ENCODE data around the gene SHROOM3.

The SHROOM3 gene

DNA sequence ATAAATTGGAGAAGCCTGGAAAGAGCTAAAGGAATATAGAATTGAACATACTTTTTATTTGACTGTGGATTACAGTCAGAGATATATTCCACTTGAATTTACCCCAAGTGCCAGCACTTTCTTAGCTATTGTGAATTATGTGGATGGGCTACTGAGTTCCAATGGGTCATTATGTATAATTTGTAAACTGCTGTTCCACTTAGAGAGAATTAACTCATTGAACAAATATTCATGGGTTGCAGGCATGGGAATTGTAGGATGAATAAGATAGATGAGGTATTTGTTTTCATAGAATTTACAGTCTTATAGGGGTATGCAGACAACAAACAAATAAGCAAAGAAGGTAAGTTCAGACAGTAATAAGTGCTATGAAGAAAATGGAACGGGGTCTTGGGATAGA, 195.7 kb downstream of the SHROOM3 start:
- no peak for DNase-seq

DNA sequence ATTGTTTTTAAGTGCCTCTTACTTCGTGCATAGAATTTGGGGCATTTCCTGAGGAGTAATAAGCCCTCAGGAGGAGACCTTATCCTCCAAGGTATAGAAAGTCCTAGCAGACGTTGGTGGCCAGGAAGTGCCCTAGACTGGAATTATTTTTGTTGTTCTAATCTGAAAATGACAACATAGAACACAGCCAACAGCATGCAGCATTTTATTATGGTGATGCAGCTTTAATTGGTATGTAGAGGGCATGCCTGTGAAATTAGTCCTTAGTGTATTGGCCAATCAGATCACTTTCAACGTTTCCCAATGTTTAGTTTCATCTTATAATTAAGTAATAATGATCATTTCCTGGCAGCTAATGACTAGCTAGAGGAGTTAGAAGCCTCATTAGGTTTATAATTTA, 199.2 kb downstream of the SHROOM3 start:
- no peak for DNase-seq

DNA sequence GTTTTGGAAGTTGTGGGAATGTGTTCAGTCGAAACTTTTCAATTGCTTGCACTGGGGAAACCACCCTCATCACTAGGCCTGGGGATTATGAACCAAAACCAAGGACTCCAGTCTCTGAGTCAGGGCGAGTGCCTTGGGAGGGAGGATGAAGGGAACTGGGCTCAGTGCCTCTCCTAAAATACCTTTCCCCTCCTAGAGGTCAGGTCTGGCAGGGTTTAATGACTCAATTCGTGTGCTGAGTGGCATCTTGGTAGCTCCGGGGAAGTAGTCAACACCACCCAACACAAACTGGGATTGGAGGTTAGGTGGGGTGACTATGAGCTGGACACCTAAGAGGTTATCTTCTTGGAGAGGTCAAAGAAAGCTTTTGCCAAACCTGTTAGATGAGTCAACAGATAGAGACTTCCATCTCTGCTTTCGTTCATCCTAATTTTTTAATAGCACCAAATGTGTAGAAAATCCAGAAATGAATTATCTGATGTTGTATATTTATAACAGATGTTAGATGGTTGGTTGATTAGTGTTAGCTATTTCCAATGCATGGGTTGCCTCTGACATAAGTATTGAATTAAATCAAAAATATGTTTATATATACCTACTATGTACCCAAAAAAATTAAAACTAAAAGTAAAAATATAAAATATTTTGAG, 202.8 kb downstream of the SHROOM3 start:
- no peak for DNase-seq

DNA sequence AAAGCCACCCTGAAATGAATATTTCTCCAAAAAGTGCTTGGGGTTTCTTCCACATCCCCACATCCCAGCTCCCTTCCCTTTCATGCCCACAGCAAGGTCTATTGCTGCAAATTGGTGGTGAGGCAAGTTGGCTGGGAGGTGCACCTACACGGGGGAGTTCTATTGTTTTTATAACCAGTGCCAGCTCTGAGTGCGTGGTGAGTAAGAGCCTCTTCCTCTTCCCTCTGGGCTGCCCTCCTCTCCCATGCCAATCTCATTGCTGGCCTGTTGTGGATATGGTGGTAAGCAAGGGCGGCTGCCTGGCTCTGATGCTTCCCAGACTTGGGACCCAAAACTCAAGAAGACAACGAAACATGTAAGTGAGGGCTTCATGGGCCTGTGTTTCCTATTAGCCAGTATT, 204.3 kb downstream of the SHROOM3 start:
- DNase-seq = peak; percentile 20

DNA sequence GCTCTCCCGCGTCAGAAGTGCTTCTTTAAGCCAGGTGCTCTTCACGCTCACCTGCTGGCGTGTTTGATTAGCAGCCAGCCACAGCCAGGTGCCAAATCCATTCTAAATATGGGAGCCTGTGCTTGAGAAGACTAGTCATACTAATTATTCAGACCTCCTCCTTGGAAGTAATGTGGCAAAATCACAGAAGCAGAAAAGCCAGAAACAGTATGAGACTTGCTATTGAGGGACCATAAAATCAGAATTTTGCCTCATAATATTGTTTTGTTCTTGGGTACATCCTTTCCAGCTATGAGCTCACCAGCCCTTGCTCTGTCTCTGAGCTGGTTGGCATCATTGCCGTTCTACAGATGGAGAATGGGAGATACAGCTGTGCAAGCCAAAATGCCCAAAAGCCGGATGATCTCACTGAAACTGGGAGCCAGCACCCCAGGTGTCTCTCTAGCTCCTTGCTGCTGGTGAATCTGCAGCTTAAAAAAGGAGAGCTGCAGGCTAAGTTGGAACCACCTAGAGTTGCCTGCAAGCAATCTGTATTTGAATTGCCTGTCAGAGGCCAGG, 205.4 kb downstream of the SHROOM3 start:
- peak; percentile 92 for DNase-seq

DNA sequence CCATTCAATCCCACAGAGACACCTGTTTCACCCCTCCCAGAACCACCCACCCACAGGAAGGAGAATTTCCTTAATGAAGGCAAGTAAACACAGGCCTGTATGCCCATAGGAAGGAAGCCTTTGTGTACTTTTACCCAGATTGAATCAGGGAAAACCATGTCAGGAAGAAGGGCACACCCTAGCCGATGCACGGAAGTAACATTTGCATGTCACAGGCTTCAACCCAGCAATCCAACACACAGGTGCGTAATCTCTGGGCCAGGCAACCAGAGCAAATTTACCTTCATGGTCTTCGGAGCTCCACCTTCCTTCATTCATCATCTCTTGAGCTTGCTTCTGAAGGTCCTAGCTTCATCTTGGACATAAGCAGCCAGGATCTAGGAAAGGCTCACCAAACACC, 206.3 kb downstream of the SHROOM3 start:
- DNase-seq = peak; percentile 31

DNA sequence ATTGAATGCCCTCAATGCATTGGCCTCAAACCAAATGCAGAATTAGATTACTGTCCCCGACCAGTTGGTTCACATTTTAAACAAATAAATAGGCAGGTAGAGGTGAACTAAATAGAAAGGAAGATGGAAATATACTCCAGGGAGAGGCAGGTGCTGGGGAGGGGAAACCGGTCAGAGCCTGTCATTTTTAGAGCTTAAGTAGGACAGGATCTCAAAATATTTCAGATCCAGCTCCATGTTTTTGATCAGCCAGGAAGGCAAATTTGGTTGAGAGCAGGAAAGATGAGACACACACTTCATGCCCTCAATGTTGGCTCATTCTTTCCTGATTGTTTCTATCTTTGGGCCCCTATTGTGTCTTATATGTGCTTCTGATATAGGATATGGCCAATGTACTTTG, 206.7 kb downstream of the SHROOM3 start:
- peak; percentile 33 for DNase-seq

DNA sequence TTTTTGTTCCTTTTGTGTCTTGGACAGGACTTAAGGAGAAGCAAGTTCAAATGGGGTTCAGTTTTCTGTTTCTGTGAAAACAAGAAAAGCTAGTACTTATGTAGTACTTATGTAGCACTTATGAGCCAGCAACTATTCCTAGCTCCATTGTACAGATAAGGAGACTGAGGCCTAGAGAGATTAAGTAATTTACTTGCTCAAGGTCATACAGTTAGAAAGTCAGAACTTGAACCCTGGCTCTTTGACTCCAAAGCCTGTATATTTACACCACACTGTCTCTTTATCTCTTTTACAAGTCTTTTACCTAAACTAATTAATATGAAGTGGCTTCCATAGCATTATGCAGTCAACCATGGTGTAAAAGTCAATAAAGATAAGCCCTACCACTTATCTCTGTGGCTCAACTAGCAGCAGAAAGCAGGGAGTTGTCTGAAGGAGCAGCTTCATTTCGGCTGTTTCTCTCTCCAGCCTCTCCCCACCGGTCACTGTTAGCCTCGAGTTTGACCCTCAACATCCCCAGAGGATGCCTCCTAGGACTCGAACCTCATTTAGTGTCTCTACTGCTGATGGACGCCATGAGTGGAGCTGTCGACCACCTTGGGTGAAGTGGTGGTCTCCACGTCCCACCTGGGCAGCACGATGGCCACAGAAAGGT, 209.9 kb downstream of the SHROOM3 start:
- no peak for DNase-seq

DNA sequence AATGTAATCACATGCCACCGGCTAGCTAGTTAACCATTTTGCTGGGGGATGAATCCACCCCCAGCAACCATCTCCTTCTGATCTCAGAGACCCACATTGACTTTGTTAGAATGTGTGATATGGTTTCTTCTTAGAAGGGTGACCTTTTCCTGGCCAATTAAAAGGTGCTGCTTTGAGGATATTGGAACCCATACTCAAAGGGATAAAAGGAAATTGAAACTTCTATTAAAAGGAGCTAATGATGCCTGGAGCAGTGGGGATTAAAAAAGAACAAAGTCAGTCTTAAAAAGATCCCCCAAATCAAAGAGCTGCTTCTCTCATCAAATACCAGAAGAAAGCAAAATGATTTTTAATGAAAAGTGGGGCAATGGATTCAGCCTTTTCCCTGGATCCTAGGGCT, 214.1 kb downstream of the SHROOM3 start:
- DNase-seq = no peak

DNA sequence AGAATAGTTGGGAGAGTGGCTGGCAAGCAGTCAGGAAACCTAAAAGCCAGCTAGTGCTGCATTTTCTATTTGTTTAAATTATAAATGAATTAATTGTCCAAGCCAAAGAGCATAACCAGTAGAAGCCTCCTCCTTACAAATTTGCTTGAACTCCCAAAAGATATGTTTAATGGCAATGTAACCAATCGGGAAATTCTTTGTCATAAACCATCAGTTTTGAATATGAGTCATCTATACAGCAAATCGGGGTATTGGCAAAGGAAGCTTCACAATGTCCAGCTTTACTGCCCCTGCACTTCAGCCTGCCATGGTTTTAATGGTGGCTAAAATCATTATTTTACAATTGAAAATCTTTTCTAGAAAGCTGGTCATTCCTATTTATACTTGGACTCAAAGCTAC, 216.6 kb downstream of the SHROOM3 start:
- DNase-seq = no peak

DNA sequence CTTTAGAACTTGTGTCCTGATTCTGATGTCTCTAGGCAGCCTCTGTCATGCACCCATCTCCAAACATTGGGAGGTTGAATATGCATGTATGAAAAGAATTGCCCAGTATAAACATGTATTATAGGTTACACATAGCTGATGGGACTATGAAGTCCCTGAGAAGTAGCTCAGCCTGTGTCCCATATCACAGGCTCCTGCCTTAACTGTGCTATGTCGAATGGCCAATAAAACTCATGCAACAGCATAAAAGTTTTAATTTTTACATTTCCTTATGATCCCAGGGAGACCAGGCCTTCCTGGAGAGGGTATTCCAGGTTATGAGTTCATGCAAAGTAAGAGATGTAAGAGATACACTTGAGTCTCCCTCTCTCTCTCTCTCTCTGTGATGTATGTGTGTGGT, 217.4 kb downstream of the SHROOM3 start:
- no peak for DNase-seq

DNA sequence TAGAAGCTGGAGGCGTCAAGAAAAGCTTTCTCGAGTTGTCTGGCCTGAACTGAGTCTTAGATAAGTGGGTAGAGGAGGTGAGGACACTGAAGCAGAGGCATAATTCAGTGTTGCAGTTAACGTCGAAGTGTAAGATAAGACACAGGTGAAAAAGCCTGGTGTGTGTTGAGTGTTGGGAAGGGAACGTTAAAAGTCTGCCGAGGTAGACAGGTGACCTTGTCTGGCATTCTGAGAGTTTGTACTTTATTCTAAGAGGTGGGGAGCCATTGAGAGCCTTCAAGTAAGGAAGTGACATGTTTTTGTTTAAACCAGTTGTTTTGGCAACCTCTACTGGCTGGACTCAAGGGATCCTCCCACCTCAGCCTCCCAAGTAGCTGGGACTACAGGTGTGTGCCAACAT, 219.1 kb downstream of the SHROOM3 start:
- no peak for DNase-seq

DNA sequence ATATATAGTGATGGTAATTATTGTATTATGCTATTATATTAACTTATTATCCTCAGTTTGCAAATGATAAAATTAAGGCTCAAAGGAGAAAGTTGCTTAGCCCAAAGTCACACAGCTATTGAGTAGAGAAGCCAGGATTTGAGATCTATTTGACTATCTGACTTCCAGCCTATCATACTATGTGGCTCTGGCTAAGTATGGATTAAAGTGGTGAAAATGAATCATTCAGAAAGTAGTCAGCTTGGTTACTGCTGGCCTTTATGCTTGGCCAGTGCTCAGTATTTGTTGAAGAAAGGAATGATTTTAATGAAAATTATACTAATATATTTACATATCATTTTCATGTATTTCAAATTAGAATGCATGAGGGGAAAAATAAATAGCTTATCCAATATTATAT, 219.8 kb downstream of the SHROOM3 start:
- no peak for DNase-seq

DNA sequence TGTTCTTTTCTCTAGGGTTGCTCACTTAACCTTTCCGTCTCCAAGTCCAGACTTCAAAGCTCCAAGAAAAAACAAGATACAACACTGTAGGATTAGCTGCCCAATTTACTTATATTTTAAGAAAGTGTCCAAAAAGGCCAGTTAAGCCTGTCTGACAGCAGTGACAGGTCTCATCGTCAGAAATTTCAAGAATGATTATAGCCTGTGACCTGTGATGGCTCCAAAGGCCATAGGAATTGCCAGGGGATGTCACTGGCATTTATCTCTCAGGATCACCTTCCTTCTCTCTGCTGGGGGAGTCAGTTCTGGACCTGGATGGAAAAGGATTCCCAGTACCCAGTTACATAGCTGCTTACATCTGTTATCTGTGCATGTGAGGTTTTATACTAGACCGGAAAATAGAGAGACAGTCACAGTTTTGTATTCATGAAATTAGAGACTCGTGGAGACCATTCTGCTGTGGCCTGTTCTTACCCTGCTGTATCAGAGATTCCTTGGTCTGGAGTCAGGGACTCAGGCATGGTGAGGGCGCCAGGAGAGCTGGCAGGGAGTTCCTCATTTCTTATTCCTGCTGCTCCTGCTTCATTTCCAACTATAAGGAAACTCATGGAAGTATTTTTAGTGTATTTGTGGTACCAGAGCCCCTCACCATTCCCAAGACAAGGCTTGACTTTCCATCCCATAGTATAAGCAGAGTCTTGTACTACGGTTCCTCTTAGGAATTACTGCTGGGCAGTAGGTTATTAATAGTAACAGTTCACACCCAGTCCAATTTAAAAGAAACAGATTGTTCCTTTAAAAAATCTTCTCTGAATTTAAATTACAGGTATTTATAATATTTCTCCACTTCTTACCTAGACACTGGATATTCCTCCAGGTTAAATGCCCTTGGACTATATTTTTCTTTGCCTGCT, 220.8 kb downstream of the SHROOM3 start:
- DNase-seq = no peak

DNA sequence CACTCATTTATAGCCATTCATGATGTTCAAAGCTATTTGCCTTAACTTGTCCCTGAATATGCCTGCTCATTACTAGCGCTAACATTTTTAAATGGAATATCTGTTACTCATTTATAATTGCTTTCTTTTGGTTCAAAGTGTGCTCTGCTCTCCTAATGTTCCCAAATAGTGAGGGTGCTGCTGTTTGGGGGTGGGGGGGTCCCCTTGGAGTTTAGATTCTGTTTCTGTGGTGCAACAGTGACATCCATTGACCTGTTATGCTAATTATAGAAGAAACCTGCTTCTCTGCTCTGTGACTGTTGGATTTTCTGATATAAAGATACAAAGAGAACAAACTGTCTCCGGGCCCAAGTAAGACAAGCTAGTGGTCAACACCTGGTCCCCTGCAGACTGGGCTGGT, 222.4 kb downstream of the SHROOM3 start:
- DNase-seq = no peak

DNA sequence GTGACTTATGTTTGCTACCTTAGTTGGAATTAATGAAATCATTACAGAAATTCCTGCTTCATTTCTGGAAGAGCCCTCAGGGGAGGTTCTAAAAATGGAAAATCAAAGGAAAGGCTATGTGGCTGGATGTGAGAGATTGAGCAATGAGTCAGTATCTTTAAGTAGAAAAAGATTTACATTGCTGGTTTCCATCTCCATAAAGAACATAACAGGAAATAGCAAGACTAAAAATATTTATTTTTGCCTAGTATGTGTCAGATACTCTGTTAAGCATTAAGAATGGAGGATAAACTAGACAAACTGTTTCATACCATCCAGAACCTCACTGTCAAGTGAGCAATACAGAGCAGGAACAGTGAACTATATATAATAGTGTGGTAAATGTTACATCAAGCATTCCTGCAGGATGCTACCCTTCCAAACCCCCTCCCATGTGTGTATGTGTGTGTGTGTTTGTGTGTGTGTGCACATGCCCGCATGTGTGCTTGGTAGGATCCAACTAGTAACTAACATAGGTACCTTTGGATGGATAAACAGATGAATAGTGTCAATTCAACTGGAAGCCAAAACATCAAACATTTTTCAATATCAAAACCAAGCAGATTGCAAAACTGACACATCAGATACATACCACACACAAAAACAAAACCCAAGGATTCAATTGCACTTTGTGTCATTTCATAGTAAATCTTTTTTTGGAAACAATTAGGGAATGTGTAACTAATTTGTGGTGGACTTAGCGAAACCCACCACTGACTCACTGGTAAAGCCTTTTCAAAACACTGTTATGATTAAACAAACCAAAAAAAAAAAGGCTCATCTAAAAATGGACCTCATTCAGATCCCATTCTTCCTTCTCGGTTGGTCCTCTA, 223.4 kb downstream of the SHROOM3 start:
- DNase-seq = no peak

DNA sequence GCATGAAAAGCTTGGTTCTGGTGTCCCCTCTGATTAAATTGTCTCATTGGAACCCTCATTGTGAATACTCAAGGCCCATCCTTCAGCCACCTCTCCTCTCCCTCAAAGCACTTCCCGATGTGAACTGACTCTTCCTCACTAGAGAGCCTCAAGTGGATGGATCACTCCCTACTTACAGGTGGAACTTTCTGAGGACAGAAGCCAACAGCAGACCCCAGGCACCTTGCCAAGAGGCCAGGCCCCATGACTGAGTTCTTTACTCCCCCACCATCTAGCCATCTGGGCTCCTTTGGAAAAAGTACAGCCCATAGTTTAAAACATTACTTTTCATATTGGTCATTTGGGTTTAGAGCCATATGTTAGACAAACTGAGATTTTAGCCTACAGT, 224.1 kb downstream of the SHROOM3 start:
- DNase-seq = no peak

DNA sequence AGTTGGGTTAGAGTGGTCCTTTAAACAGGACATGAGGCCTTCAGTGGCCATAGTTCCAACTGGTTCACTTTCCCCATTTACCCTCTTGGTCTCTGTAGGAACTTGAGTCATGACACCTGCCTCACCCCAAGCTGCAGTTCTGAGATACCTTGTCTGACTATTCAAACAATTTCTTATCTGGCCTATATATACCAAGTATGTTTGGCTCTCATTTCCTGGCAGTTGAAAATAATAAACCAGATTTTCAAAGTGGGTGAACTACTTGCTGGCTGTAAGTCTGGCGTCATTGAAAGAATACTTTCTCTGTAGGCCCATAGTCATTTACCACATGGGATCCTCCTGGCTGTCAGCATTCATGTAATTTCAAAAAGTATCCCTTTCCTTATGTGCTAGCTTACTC, 228.8 kb downstream of the SHROOM3 start:
- DNase-seq = no peak

DNA sequence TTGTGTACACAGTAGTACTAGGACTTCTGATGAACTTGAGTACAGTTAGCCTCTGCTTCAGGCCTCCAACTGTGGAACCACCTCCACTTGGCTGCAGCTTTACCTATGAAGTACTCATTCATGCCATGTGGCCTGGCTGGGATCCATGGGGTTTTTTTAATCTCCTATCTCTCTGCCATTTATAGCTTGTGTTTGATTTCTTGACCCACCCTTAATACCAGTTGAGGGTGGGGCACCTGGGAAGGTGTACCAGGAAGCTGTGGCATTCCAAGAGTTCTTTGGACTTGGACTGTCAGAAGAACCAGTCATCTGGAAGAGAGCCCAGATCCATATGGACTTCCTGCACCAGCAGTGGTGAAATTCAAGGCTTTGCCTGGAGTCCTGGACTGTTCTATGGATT, 230.1 kb downstream of the SHROOM3 start:
- DNase-seq = no peak

DNA sequence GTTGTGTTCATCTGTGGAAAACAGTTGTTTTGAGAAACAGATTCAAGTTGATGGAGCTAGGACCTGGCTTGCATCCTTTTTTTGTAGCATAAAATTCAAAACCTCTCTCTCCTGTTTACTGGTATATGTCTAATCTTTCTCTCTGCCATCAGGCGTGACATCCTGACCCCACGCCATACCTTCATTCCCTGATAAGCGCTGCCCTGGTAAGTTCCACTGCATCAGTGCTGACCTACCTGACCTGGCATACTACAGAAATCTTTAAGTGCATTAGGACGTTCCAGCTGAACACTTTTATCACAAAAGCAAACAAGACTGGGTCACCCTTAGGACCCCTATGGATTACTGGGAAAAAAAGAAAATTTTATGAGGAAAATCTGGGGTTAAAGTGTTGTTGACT, 230.7 kb downstream of the SHROOM3 start:
- no peak for DNase-seq

DNA sequence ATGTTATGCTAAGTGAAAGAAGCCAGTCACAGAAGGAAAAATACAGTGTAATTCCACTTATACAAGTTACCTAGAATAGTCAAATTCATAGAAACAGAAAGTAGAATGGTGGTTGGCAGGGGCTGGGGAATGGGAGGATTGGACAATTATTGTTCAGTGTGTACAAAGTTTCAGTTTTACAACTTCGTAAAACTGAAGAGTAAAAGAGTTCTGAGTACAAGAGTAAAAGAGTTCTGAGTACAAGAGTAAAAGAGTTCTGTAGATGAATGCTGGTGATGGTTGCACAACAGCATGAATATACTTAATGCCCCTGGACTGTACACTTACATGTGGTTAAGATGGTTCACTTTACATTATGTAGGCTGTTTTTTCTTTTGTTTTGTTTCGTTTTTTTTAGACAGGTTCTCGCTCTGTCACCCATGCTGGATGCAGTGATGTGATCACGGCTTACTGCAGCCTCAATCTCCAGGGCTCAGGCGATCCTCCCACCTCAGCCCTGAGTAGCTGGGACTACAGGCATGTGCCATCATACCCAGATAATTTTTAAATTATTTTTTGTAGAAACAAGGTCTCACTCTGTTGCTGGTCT, 232.0 kb downstream of the SHROOM3 start:
- DNase-seq = no peak

DNA sequence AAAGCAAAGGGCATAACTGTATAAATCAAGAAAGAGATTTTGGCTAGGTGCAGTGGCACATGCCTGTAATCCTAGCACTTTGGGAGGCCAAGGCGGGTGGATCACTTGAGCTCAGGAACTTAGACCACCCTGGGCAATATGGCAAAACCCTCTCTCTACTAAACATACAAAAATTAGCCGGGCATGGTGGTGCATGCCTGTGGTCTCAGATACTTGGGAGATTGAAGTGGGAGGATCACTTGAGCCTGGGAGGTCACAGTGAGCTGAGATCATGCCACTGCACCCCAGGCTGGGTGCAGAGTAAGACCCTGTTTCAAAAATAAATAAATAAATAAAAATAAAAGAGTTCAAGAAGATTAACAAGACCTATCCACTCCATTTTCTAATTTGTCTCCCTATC, 235.6 kb downstream of the SHROOM3 start:
- no peak for DNase-seq
